CD14-positive monocyte (primary cell): ENCODE data around the gene GMCL2. TPM values are rescaled to one million over a fixed set of nuclear protein-coding genes. Genes with fewer than 3 reads are reported as not detected.

Experiments used
- DNase-seq, 3 donors: peaks; one replicate each; pipeline ENCODE4 v3.0.0-alpha.2; 2011 to 2022
- H2AFZ ChIP-seq: 2 replicates; pipeline ENCODE4 v1.6.0; 2012; ENCODE audit warnings: mild to moderate bottlenecking, low read depth, low read length, inconsistent platforms; ENCODE audit not compliant: insufficient read depth, poor library complexity, severe bottlenecking
- H3K27ac ChIP-seq, 2 donors: 1 replicate in 1 of 2; 2 replicates in 1 of 2; pipeline ENCODE4 v1.5.1; 2012 to 2013; ENCODE audit warnings: low read length in 2 of 2, control low read depth in 1 of 2, inconsistent platforms in 1 of 2, low read depth in 1 of 2, mild to moderate bottlenecking in 1 of 2
- H3K27me3 ChIP-seq, 2 donors: one replicate each; pipeline versions ENCODE4 v1.6.0 to v1.6.1; 2011 to 2013; ENCODE audit warnings: low read length in 2 of 2; ENCODE audit not compliant: control insufficient read depth in 2 of 2, insufficient read depth in 2 of 2
- H3K36me3 ChIP-seq, 2 donors: replicated peaks in 1 of 2; 1 replicate in 1 of 2; 2 replicates in 1 of 2; pipeline versions ENCODE4 v1.5.1 to v1.6.1; 2012 to 2013; ENCODE audit warnings: low read length in 2 of 2, control low read depth in 1 of 2, inconsistent platforms in 1 of 2, mild to moderate bottlenecking in 1 of 2; ENCODE audit not compliant: insufficient read depth in 2 of 2, control insufficient read depth in 1 of 2
- H3K4me1 ChIP-seq, 2 donors: 1 replicate in 1 of 2; 2 replicates in 1 of 2; pipeline versions ENCODE4 v1.5.1 to v1.6.1; 2012 to 2013; ENCODE audit warnings: low read length in 2 of 2, control low read depth in 1 of 2, inconsistent platforms in 1 of 2, mild to moderate bottlenecking in 1 of 2, moderate library complexity in 1 of 2; ENCODE audit not compliant: insufficient read depth in 2 of 2, control insufficient read depth in 1 of 2
- H3K4me2 ChIP-seq: replicated peaks from 2 replicates; pipeline ENCODE3; 2012; ENCODE audit warnings: low read length, moderate library complexity, mild to moderate bottlenecking; ENCODE audit not compliant: poor library complexity, severe bottlenecking; ENCODE audit errors: extremely low read depth
- H3K4me3 ChIP-seq, 3 experiments: fragments of 200-600 bp in 1 of 3; sonication (generic) in 1 of 3; replicated peaks in 1 of 3; 1 replicate in 2 of 3; 2 replicates in 1 of 3; pipeline ENCODE4 v1.5.1; 2011 to 2013; ENCODE audit warnings: low read length in 3 of 3, mild to moderate bottlenecking in 3 of 3, control low read depth in 2 of 3, low read depth in 2 of 3, inconsistent platforms in 1 of 3, moderate library complexity in 1 of 3
- H3K79me2 ChIP-seq: 2 replicates; pipeline ENCODE4 v1.6.0; 2012; ENCODE audit warnings: mild to moderate bottlenecking, control low read depth, inconsistent platforms, low read length, moderate library complexity; ENCODE audit not compliant: insufficient read depth
- H3K9ac ChIP-seq: 2 replicates; pipeline ENCODE4 v1.6.0; 2017; ENCODE audit warnings: low read length, mild to moderate bottlenecking; ENCODE audit not compliant: insufficient read depth, poor library complexity, severe bottlenecking
- H3K9me3 ChIP-seq, 2 donors: replicated peaks in 1 of 2; 1 replicate in 1 of 2; 2 replicates in 1 of 2; pipeline versions ENCODE4 v1.5.1 to v1.6.1; 2012 to 2013; ENCODE audit warnings: low read length in 2 of 2, control low read depth in 1 of 2; ENCODE audit not compliant: control insufficient read depth in 1 of 2, insufficient read depth in 1 of 2
- H4K20me1 ChIP-seq: 2 replicates; pipeline ENCODE4 v1.6.0; 2012; ENCODE audit warnings: mild to moderate bottlenecking, low read length, control low read depth, moderate library complexity; ENCODE audit not compliant: insufficient read depth
- H3K27ac Mint-ChIP-seq, 7 donors: one replicate each; pipeline ENCODE4 v1.8.0; 2020; ENCODE audit warnings: mild to moderate bottlenecking in 7 of 7, mixed read lengths in 7 of 7, moderate library complexity in 6 of 7, inconsistent platforms in 2 of 7
- H3K27me3 Mint-ChIP-seq, 3 donors: one replicate each; pipeline ENCODE4 v1.8.0; 2021 to 2022; ENCODE audit warnings: low read depth in 3 of 3, mild to moderate bottlenecking in 3 of 3, mixed read lengths in 3 of 3, moderate library complexity in 3 of 3, inconsistent platforms in 1 of 3
- H3K36me3 Mint-ChIP-seq, 2 donors: one replicate each; pipeline ENCODE4 v1.8.0; 2020; ENCODE audit warnings: mixed read lengths in 2 of 2, inconsistent platforms in 1 of 2, mild to moderate bottlenecking in 1 of 2
- H3K4me1 Mint-ChIP-seq: one replicate; pipeline ENCODE4 v1.8.0; 2020; ENCODE audit warnings: mild to moderate bottlenecking, mixed read lengths
- H3K4me3 Mint-ChIP-seq, 2 donors: one replicate each; pipeline ENCODE4 v1.8.0; 2020; ENCODE audit warnings: mild to moderate bottlenecking in 2 of 2, mixed read lengths in 2 of 2, moderate library complexity in 1 of 2
- H3K9me3 Mint-ChIP-seq, 7 donors: one replicate each; pipeline ENCODE4 v1.8.0; 2020 to 2022; ENCODE audit warnings: mixed read lengths in 7 of 7, mild to moderate bottlenecking in 6 of 7, moderate library complexity in 6 of 7, inconsistent platforms in 2 of 7
- CTCF ChIP-seq: fragments of 200-600 bp; IDR thresholded peaks from one replicate; pipeline ENCODE4 v1.8.0; 2022; ENCODE audit warnings: antibody characterized with exemption, mild to moderate bottlenecking
- WGBS: methylation state at CpG from one replicate; pipeline ENCODE4 v1.1.5; 2013; ENCODE audit warnings: missing lambda C conversion rate; ENCODE audit not compliant: insufficient coverage; 5-methylcytosine and 5-hydroxymethylcytosine counted together
- intact Hi-C, 2 donors: fragments of 100-400 bp; cut with micrococcal nuclease; formaldehyde crosslinking; loops; one replicate each; pipeline versions ENCODE4 v1.15.0 to v1.15.1; 2023
- polyA plus RNA-seq, 3 donors: library from polyadenylated mRNA; depleted of rRNA in 1 of 3; unstranded in 2 of 3; stranded (reverse) in 1 of 3; fragments of 300-500 nt in 2 of 3; fragments of >200 nt in 1 of 3; fragmentation: Illumina TruSeq in 2 of 3; gene quantifications; 1 replicate in 2 of 3; 2 replicates in 1 of 3; pipeline ENCODE4 v1.2.3, GENCODE V29; 2012 to 2021

The GMCL2 gene
- polyA plus RNA-seq, 3 donors = not detected

- no CpG with 5 or more reads among the region's 3 CpGs for WGBS
- no peak overlapping the region for H3K4me2 ChIP-seq
- H3K36me3 Mint-ChIP-seq = peaks cover 69 to 92% of the 10 kb centered on the region in 2 donors
Measured at GRCh38 chr5:178216779-178217178, 29.6 kb upstream of the GMCL2 start.

DNA sequence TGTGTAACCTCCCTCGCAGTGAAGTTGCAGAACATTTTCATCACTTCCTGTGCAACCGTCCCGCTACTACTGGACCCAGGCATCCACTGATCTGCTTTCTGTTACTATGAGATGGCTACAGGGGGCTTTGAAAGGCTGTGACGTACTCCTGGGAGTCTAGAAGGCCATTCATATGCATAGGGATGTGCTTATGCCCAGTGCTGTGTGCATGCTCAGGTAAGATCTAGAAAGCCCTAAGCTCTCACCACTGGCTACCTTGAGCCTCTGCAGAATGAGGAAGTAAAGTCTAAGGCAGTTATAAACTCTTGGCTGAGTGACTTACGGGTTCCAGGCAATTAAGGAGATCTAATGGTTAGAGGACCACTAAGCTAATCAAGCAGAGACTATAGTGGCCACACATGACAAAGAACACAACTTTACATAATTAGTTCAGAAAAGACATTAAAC is 28.9 kb upstream of the GMCL2 start:
- intact Hi-C loops = no loop called here
- Mint-ChIP-seq H3K27me3 (peaks cover 0 to 1% (median 0%) of the 10 kb centered on the region in 3 donors), H3K4me3 (no peak overlapping the region), H3K36me3 (peaks cover 69 to 93% of the 10 kb centered on the region in 2 donors), H3K27ac (peak overlapping the region in 4 of 7 donors; percentile 9 to 73 (median 66)), H3K4me1 (peaks cover 30% of the 10 kb centered on the region), H3K9me3 (peaks cover 0 to 5% (median 0%) of the 10 kb centered on the region in 7 donors)
- no peak for TF ChIP-seq CTCF
- Histone ChIP-seq H3K4me2 (peak overlapping the region; percentile 26), H2AFZ (no peak overlapping the region), H3K4me1 (peaks cover 19 to 28% of the 10 kb centered on the region in 2 donors), H3K4me3 (peak overlapping the region in 1 of 3 experiments; percentile 5), H3K27me3 (no peaks in the 10 kb centered on the region), H3K79me2 (peaks cover 33% of the 10 kb centered on the region), H3K36me3 (peaks cover 66 to 95% of the 10 kb centered on the region in 2 donors), H3K27ac (peak overlapping the region in 1 of 2 donors; percentile 22), H3K9ac (no peak overlapping the region), H3K9me3 (no peaks in the 10 kb centered on the region), H4K20me1 (peaks cover 82% of the 10 kb centered on the region)
- no peak for DNase-seq
- no CpG with 5 or more reads among the region's 5 CpGs for WGBS

More at GRCh38 chr5:178216779-178217178, 29.6 kb upstream of the GMCL2 start:
- no peaks in the 10 kb centered on the region for H3K27me3 ChIP-seq
- H3K9ac ChIP-seq = no peak overlapping the region
- peak overlapping the region; percentile 3 to 22 for H3K27ac ChIP-seq
- peaks cover 28% of the 10 kb centered on the region for H3K79me2 ChIP-seq
- intact Hi-C loops = no loop called here
- peaks cover 82% of the 10 kb centered on the region for H4K20me1 ChIP-seq
- H3K4me1 Mint-ChIP-seq = peaks cover 36% of the 10 kb centered on the region
- no peak overlapping the region for H2AFZ ChIP-seq
- H3K4me3 ChIP-seq = no peak overlapping the region
- peaks cover 0 to 1% (median 1%) of the 10 kb centered on the region in 3 donors for H3K27me3 Mint-ChIP-seq
- peaks cover 25 to 35% of the 10 kb centered on the region in 2 donors for H3K4me1 ChIP-seq
- no peak for TF ChIP-seq CTCF
- H3K36me3 ChIP-seq = peaks cover 62 to 95% of the 10 kb centered on the region in 2 donors
- no peaks in the 10 kb centered on the region for H3K9me3 ChIP-seq
- H3K27ac Mint-ChIP-seq = peak overlapping the region in 4 of 7 donors; percentile 21 to 73 (median 40)
- DNase-seq = no peak
- H3K4me3 Mint-ChIP-seq = no peak overlapping the region
- peaks cover 0 to 5% (median 0%) of the 10 kb centered on the region in 7 donors for H3K9me3 Mint-ChIP-seq
